ENCODE results near the gene LBHD2.

The LBHD2 gene

GRCh38 chr14:103125098-103126070 is 41.4 kb downstream of the LBHD2 start:
- Histone ChIP-seq H3K9me3 (ENCODE audit: control insufficient read depth, insufficient read depth, low read length) (no peaks in the 10 kb centered on the region), H3K79me2 (ENCODE audit: control insufficient read depth, low read length) (peaks cover 5% of the 10 kb centered on the region; the same call in 1 of the 2 replicates), H4K20me1 (ENCODE audit: control insufficient read depth, insufficient read depth, low read depth, low read length) (0 out of 2 replicates have a peak, but pooled peaks cover 4% of the 10 kb centered on the region), H3K36me3 (ENCODE audit: control insufficient read depth, low read length) (no peaks in the 10 kb centered on the region), H3K4me3 (ENCODE audit: low read length) (no peak overlapping the region), H3K9me2 (replicated peaks; ENCODE audit: control insufficient read depth, low read length) (no peaks in the 10 kb centered on the region), H3K4me2 (ENCODE audit: low read length) (no peak overlapping the region), H3K4me1 (ENCODE audit: control insufficient read depth, low read length) (peaks cover 43% of the 10 kb centered on the region), H3K27me3 (ENCODE audit: control insufficient read depth, low read length) (peaks cover 7% of the 10 kb centered on the region), H3F3A (ENCODE audit: control insufficient read depth, insufficient read depth) (peaks cover 18% of the 10 kb centered on the region), H3K27ac (ENCODE audit: low read depth, low read length) (no peak overlapping the region)
- TF ChIP-seq EZH2phosphoT487 (IDR thresholded peaks at IDR 0.05; ENCODE audit: borderline replicate concordance, low read length) (no peak), CTCF (IDR thresholded peaks at IDR 0.05; ENCODE audit: low read depth, low read length, poor library complexity, severe bottlenecking) (no peak)

GRCh38 chr14:103126088-103126872 is 42.3 kb downstream of the LBHD2 start:
- no peaks in the 10 kb centered on the region for H3K9me3 ChIP-seq (ENCODE audit: control insufficient read depth, insufficient read depth, low read length)
- no peak overlapping the region for H3K4me2 ChIP-seq (ENCODE audit: low read length)
- H3K4me3 ChIP-seq (ENCODE audit: low read length), result no peak overlapping the region
- H3K79me2 ChIP-seq (ENCODE audit: control insufficient read depth, low read length), result peaks cover 5% of the 10 kb centered on the region; the same call in 1 of the 2 replicates
- H4K20me1 ChIP-seq (ENCODE audit: control insufficient read depth, insufficient read depth, low read depth, low read length), result 0 out of 2 replicates have a peak, but pooled peaks cover 4% of the 10 kb centered on the region
- H3K4me1 ChIP-seq (ENCODE audit: control insufficient read depth, low read length), result peaks cover 34% of the 10 kb centered on the region
- TF ChIP-seq EZH2phosphoT487 (IDR thresholded peaks at IDR 0.05; ENCODE audit: borderline replicate concordance, low read length) (no peak), CTCF (IDR thresholded peaks at IDR 0.05; ENCODE audit: low read depth, low read length, poor library complexity, severe bottlenecking) (no peak)
- no peaks in the 10 kb centered on the region for H3K36me3 ChIP-seq (ENCODE audit: control insufficient read depth, low read length)
- H3F3A ChIP-seq (ENCODE audit: control insufficient read depth, insufficient read depth), result peaks cover 10% of the 10 kb centered on the region
- no peaks in the 10 kb centered on the region for H3K9me2 ChIP-seq (replicated peaks; ENCODE audit: control insufficient read depth, low read length)
- H3K27ac ChIP-seq (ENCODE audit: low read depth, low read length), result no peak overlapping the region
- peaks cover 7% of the 10 kb centered on the region for H3K27me3 ChIP-seq (ENCODE audit: control insufficient read depth, low read length)

- H3F3A ChIP-seq (ENCODE audit: control insufficient read depth, insufficient read depth), result peaks cover 6% of the 10 kb centered on the region; the same call in 1 of the 2 replicates
- H3K4me2 ChIP-seq (ENCODE audit: low read length), result no peak overlapping the region
- no peak overlapping the region for H3K27ac ChIP-seq (ENCODE audit: low read depth, low read length)
- H3K36me3 ChIP-seq (ENCODE audit: control insufficient read depth, low read length), result no peaks in the 10 kb centered on the region
- no peaks in the 10 kb centered on the region for H3K9me2 ChIP-seq (replicated peaks; ENCODE audit: control insufficient read depth, low read length)
- H4K20me1 ChIP-seq (ENCODE audit: control insufficient read depth, insufficient read depth, low read depth, low read length), result 0 out of 2 replicates have a peak, but pooled peaks cover 4% of the 10 kb centered on the region
- peaks cover 5% of the 10 kb centered on the region; the same call in 1 of the 2 replicates for H3K79me2 ChIP-seq (ENCODE audit: control insufficient read depth, low read length)
- TF ChIP-seq EZH2phosphoT487 (IDR thresholded peaks at IDR 0.05; ENCODE audit: borderline replicate concordance, low read length), result no peak
- TF ChIP-seq CTCF (IDR thresholded peaks at IDR 0.05; ENCODE audit: low read depth, low read length, poor library complexity, severe bottlenecking), result no peak
- H3K4me1 ChIP-seq (ENCODE audit: control insufficient read depth, low read length), result peaks cover 28% of the 10 kb centered on the region
- peaks cover 7% of the 10 kb centered on the region for H3K27me3 ChIP-seq (ENCODE audit: control insufficient read depth, low read length)
- no peaks in the 10 kb centered on the region for H3K9me3 ChIP-seq (ENCODE audit: control insufficient read depth, insufficient read depth, low read length)
- no peak overlapping the region for H3K4me3 ChIP-seq (ENCODE audit: low read length)
Measured at GRCh38 chr14:103126873-103127304, 42.9 kb downstream of the LBHD2 start.

Measured in DOHH2 (cell line).